Panc1 (cell line): Measurements from ENCODE around the gene SCLT1. TPM values are rescaled to one million over a fixed set of nuclear protein-coding genes. Genes with fewer than 3 reads are reported as not detected.
A peak's percentile ranks its signal among the peaks of the same experiment; 100 is the strongest.

ENCODE experiments used
- ATAC-seq: fragments of 200-7000 bp; cut with Tn5 transposase; 2 replicates; pipeline ENCODE4 v1.9.1; 2020; ENCODE audit warnings: mild to moderate bottlenecking, moderate library complexity
- BruUV-seq: library from RNA; stranded (reverse); fragments of 400-500 nt; replicated peaks from 2 replicates; lab custom pipeline; 2021; lab: Mats Ljungman, UMichigan
- CTCF ChIA-PET: fragments of 300-600 bp; sonication (Branson Sonifier 250); formaldehyde crosslinking; loops from one replicate; lab custom pipeline; 2022; ENCODE audit warnings: antibody characterized with exemption; lab: Charles Lee
- POLR2A ChIA-PET: fragments of 300-600 bp; sonication (Branson Sonifier 250); formaldehyde crosslinking; loops from one replicate; lab custom pipeline; 2022; ENCODE audit warnings: antibody characterized with exemption; lab: Charles Lee
- DNase-seq: peaks from one replicate; pipeline ENCODE4 v3.0.0-alpha.2; 2010; ENCODE audit warnings: low read depth, low spot score
- H3K27ac ChIP-seq: 2 replicates; pipeline ENCODE4 v1.5.1; 2011; ENCODE audit warnings: mild to moderate bottlenecking, low read length, inconsistent platforms
- H3K27me3 ChIP-seq: fragments of 200-500 bp; sonication (Bioruptor generic); 2 replicates; pipeline ENCODE4 v1.6.0; 2014; ENCODE audit warnings: low read length, inconsistent platforms; ENCODE audit not compliant: control insufficient read depth, insufficient read depth
- H3K36me3 ChIP-seq: fragments of 200-500 bp; sonication (Bioruptor generic); 2 replicates; pipeline ENCODE4 v1.5.1; 2014; ENCODE audit warnings: inconsistent platforms, mild to moderate bottlenecking, low read length, moderate library complexity; ENCODE audit not compliant: control insufficient read depth, insufficient read depth
- H3K4me1 ChIP-seq: 2 replicates; pipeline ENCODE4 v1.5.1; 2011; ENCODE audit warnings: inconsistent platforms, mild to moderate bottlenecking, low read length, moderate library complexity; ENCODE audit not compliant: control insufficient read depth, insufficient read depth
- H3K4me3 ChIP-seq, 2 experiments: 2 replicates each; pipeline ENCODE4 v1.5.1; 2011 to 2012; ENCODE audit warnings: low read depth in 2 of 2, low read length in 2 of 2, mild to moderate bottlenecking in 2 of 2, inconsistent platforms in 1 of 2, moderate library complexity in 1 of 2
- H3K9me3 ChIP-seq: fragments of 200-500 bp; sonication (Bioruptor generic); 2 replicates; pipeline ENCODE4 v1.5.1; 2014; ENCODE audit warnings: low read depth, mild to moderate bottlenecking, inconsistent platforms, low read length, moderate library complexity; ENCODE audit not compliant: control insufficient read depth, insufficient read depth
- POLR2AphosphoS5 ChIP-seq: IDR thresholded peaks from 2 replicates; pipeline ENCODE4 v1.6.1; 2012; ENCODE audit warnings: mild to moderate bottlenecking, low read depth, low read length, moderate library complexity
- SIN3A ChIP-seq: IDR thresholded peaks from 2 replicates; pipeline ENCODE4 v1.6.1; 2012; ENCODE audit warnings: low read depth, mild to moderate bottlenecking, low read length, moderate library complexity, borderline replicate concordance; ENCODE audit not compliant: insufficient read depth
- TCF7L2 ChIP-seq: IDR thresholded peaks from 2 replicates; pipeline ENCODE4 v1.6.1; 2011; ENCODE audit warnings: mild to moderate bottlenecking, low read depth, low read length, inconsistent platforms
- in situ Hi-C: cut with HindIII; loops from 2 replicates; pipeline ENCODE4 v1.10.0; 2016; ENCODE audit warnings: low sequenced_read_pairs, low pct_unique_long_range_greater_than_20kb
- intact Hi-C: fragments of 100-400 bp; cut with micrococcal nuclease; formaldehyde crosslinking; loops from one replicate; pipeline ENCODE4 v1.10.0; 2022; ENCODE audit not compliant: unreplicated experiment
- total RNA-seq: library from RNA; stranded (reverse); gene quantifications from one replicate; pipeline ENCODE4 v1.2.1, GENCODE V29; 2021; ENCODE audit not compliant: unreplicated experiment
- TF ChIP-seq, protein P1 (sequence below), 2 experiments: IDR thresholded peaks; 2 replicates each; pipeline ENCODE4 v1.6.1; 2011 to 2012; ENCODE audit warnings: low read depth in 2 of 2, control low read depth in 1 of 2, low read length in 1 of 2, mild to moderate bottlenecking in 1 of 2, moderate library complexity in 1 of 2; ENCODE audit not compliant: insufficient read depth in 1 of 2
- TF ChIP-seq, protein P2 (sequence below): fragments of 450-650 bp; IDR thresholded peaks from 2 replicates; pipeline ENCODE4 v1.5.1; 2017; ENCODE audit warnings: mild to moderate bottlenecking

The SCLT1 gene
- total RNA-seq, 1 experiment from 2014 or later: 9.7 TPM

DNA sequence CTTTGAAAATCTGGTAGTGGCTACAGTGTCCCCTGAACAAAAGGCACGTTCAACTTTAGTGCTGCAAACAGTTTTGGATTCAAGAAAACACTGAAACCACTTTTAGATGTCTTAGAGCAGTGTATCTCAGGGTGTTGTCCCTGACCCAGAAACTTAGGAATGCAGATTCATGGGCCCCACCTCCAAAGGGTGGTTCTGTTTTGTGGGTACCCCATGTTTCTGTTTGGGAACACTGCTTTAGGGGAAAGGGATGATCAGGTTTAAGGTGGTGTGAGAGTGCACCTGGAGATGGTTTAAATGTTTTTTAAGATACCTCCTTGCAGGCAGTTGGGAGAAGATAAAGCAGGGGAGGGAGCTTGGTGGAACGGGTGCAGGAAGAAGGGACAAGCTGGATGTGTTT, 228.2 kb downstream of the SCLT1 start:
- intact Hi-C loops (no loop called here), in situ Hi-C loops (no loop called here)
- no peaks in the 10 kb centered on the region for H3K27me3 ChIP-seq
- ChIA-PET POLR2A (no interaction called here), CTCF (no interaction called here)
- no peak overlapping the region for H3K4me3 ChIP-seq
- H3K9me3 ChIP-seq: no peaks in the 10 kb centered on the region
- peaks cover 2% of the 10 kb centered on the region; the same call in 1 of the 2 replicates for H3K36me3 ChIP-seq
- no TSS peak for BruUV-seq
- DNase-seq: no peak
- H3K4me1 ChIP-seq: no peaks in the 10 kb centered on the region
- TF ChIP-seq SIN3A (no peak), POLR2AphosphoS5 (no peak), TCF7L2 (no peak)
- TF ChIP-seq, protein P1, sequence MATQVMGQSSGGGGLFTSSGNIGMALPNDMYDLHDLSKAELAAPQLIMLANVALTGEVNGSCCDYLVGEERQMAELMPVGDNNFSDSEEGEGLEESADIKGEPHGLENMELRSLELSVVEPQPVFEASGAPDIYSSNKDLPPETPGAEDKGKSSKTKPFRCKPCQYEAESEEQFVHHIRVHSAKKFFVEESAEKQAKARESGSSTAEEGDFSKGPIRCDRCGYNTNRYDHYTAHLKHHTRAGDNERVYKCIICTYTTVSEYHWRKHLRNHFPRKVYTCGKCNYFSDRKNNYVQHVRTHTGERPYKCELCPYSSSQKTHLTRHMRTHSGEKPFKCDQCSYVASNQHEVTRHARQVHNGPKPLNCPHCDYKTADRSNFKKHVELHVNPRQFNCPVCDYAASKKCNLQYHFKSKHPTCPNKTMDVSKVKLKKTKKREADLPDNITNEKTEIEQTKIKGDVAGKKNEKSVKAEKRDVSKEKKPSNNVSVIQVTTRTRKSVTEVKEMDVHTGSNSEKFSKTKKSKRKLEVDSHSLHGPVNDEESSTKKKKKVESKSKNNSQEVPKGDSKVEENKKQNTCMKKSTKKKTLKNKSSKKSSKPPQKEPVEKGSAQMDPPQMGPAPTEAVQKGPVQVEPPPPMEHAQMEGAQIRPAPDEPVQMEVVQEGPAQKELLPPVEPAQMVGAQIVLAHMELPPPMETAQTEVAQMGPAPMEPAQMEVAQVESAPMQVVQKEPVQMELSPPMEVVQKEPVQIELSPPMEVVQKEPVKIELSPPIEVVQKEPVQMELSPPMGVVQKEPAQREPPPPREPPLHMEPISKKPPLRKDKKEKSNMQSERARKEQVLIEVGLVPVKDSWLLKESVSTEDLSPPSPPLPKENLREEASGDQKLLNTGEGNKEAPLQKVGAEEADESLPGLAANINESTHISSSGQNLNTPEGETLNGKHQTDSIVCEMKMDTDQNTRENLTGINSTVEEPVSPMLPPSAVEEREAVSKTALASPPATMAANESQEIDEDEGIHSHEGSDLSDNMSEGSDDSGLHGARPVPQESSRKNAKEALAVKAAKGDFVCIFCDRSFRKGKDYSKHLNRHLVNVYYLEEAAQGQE (IDR thresholded peaks at IDR 0.05; ENCODE audit: insufficient read depth in 1 of 2, low read depth in 2 of 2, low read length in 1 of 2): no peak
- TF ChIP-seq, protein P2, sequence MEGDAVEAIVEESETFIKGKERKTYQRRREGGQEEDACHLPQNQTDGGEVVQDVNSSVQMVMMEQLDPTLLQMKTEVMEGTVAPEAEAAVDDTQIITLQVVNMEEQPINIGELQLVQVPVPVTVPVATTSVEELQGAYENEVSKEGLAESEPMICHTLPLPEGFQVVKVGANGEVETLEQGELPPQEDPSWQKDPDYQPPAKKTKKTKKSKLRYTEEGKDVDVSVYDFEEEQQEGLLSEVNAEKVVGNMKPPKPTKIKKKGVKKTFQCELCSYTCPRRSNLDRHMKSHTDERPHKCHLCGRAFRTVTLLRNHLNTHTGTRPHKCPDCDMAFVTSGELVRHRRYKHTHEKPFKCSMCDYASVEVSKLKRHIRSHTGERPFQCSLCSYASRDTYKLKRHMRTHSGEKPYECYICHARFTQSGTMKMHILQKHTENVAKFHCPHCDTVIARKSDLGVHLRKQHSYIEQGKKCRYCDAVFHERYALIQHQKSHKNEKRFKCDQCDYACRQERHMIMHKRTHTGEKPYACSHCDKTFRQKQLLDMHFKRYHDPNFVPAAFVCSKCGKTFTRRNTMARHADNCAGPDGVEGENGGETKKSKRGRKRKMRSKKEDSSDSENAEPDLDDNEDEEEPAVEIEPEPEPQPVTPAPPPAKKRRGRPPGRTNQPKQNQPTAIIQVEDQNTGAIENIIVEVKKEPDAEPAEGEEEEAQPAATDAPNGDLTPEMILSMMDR: no peak
- H3K27ac ChIP-seq: no peak overlapping the region
- ATAC-seq: no peak

GRCh38 chr4:128863312-128864075, 229.8 kb downstream of the SCLT1 start:
- BruUV-seq: no TSS peak
- Histone ChIP-seq H3K27ac (peak overlapping the region; percentile 49; the same call in 1 of the 2 replicates), H3K4me3 (no peak overlapping the region), H3K9me3 (no peaks in the 10 kb centered on the region), H3K36me3 (no peaks in the 10 kb centered on the region), H3K27me3 (no peaks in the 10 kb centered on the region), H3K4me1 (no peaks in the 10 kb centered on the region)
- TF ChIP-seq, protein P2: peak; percentile 85
- TF ChIP-seq SIN3A: no peak
- TF ChIP-seq, protein P1 (IDR thresholded peaks at IDR 0.05; ENCODE audit: insufficient read depth in 1 of 2, low read depth in 2 of 2, low read length in 1 of 2): no peak
- POLR2A ChIA-PET: no interaction called here
- CTCF ChIA-PET: interaction anchor here (0.5 kb wide), 1 partner anchor 464 kb away, joined by 5 read pairs; no protein-coding TSS in a partner anchor
- in situ Hi-C loops: no loop called here
- DNase-seq (peak; percentile 38), ATAC-seq (peak; percentile 92)
- intact Hi-C loops: no loop called here
